ENCODE data around the gene KIAA1217.
"Not testable (repeated sequence)": the region's sequence is repeated elsewhere in the genome, so short reads cannot be mapped to it uniquely, and the experiment has no call there.

Gene KIAA1217

GRCh38 chr10:24299578-24300260 lies 90.8 kb downstream of the KIAA1217 start:
- no peak for ATAC-seq

GRCh38 chr10:24303522-24304310 lies 94.8 kb downstream of the KIAA1217 start:
- no peak for ATAC-seq

GRCh38 chr10:24305551-24306506 lies 96.9 kb downstream of the KIAA1217 start:
- ATAC-seq = no peak

GRCh38 chr10:24306507-24306875 lies 97.6 kb downstream of the KIAA1217 start:
- no peak for ATAC-seq

- ATAC-seq = no peak
These were observed 98.2 kb downstream of the KIAA1217 start for GRCh38 chr10:24307116-24307515.

- ATAC-seq = no peak
These were observed 99.0 kb downstream of the KIAA1217 start for GRCh38 chr10:24307696-24308485.

- no peak for ATAC-seq
These were observed 101.2 kb downstream of the KIAA1217 start for GRCh38 chr10:24310104-24310503.

GRCh38 chr10:24311888-24312287 lies 103.0 kb downstream of the KIAA1217 start:
- no peak for ATAC-seq

GRCh38 chr10:24313283-24313682 lies 104.3 kb downstream of the KIAA1217 start:
- ATAC-seq = no peak

GRCh38 chr10:24315211-24315610 lies 106.3 kb downstream of the KIAA1217 start:
- ATAC-seq = no peak

- ATAC-seq = no peak
These were observed 109.6 kb downstream of the KIAA1217 start for GRCh38 chr10:24318517-24318916.

GRCh38 chr10:24320373-24320772 lies 111.4 kb downstream of the KIAA1217 start:
- ATAC-seq = no peak

GRCh38 chr10:24324651-24325050 lies 115.7 kb downstream of the KIAA1217 start:
- ATAC-seq = no peak

- no peak for ATAC-seq
These were observed 122.5 kb downstream of the KIAA1217 start for GRCh38 chr10:24331457-24331856.

- ATAC-seq = no peak
These were observed 124.8 kb downstream of the KIAA1217 start for GRCh38 chr10:24333736-24334135.

- ATAC-seq = no peak
These were observed 125.5 kb downstream of the KIAA1217 start for GRCh38 chr10:24334279-24334939.

- ATAC-seq = not testable (repeated sequence)
These were observed 128.8 kb downstream of the KIAA1217 start for GRCh38 chr10:24337723-24338122.

- no peak for ATAC-seq
These were observed 130.4 kb downstream of the KIAA1217 start for GRCh38 chr10:24339387-24339786.

- ATAC-seq = no peak
These were observed 131.5 kb downstream of the KIAA1217 start for GRCh38 chr10:24340446-24340845.

GRCh38 chr10:24340883-24341282 lies 131.9 kb downstream of the KIAA1217 start:
- ATAC-seq = no peak

GRCh38 chr10:24341371-24341770 lies 132.4 kb downstream of the KIAA1217 start:
- no peak for ATAC-seq

- ATAC-seq = no peak
These were observed 133.0 kb downstream of the KIAA1217 start for GRCh38 chr10:24341897-24342296.
